ENCODE measurements around the gene EIF6.

GRCh38 chr20:35235881-35236280 is 48.7 kb downstream of the EIF6 start:
- TF ChIP-seq CTCF (conservative IDR thresholded peaks at IDR 0.05; ENCODE audit: low read depth in 2 of 2), result no peak
- TF ChIP-seq EZH2phosphoT487 (IDR thresholded peaks at IDR 0.05; ENCODE audit: unreplicated experiment), result no peak
- TF ChIP-seq EZH2 (IDR thresholded peaks at IDR 0.05; ENCODE audit: low read depth, unreplicated experiment), result no peak
- TF ChIP-seq NANOG (IDR thresholded peaks at IDR 0.05; ENCODE audit: borderline replicate concordance), result no peak
- no peak for TF ChIP-seq POLR2AphosphoS5 (IDR thresholded peaks at IDR 0.05; ENCODE audit: low read depth)
- TF ChIP-seq CREB1 (CRISPR knock-in tag; IDR thresholded peaks at IDR 0.05; ENCODE audit: low read depth), result no peak
- no peak for TF ChIP-seq REST (IDR thresholded peaks at IDR 0.05; ENCODE audit: unreplicated experiment)
